GM12878 (cell line): ENCODE measurements around the gene MYOM1. TPM values are rescaled to one million over a fixed set of nuclear protein-coding genes. Genes with fewer than 3 reads are reported as not detected.

Experiments used
- BCLAF1 ChIP-seq: fragments of 450-650 bp; IDR thresholded peaks from 2 replicates; pipeline ENCODE4 v1.6.1; 2017; ENCODE audit warnings: antibody characterized with exemption, mild to moderate bottlenecking, moderate library complexity
- E2F8 ChIP-seq: fragments of 450-650 bp; IDR thresholded peaks from 2 replicates; pipeline ENCODE4 v1.6.1; 2018; ENCODE audit warnings: mild to moderate bottlenecking, low read depth, moderate library complexity; ENCODE audit not compliant: partially characterized antibody
- ELK1 ChIP-seq: IDR thresholded peaks from 2 replicates; pipeline ENCODE4 v1.6.1; 2012; ENCODE audit warnings: low read depth, low read length, improper control_type of control experiment
- HCFC1 ChIP-seq: fragments of 150-350 bp; IDR thresholded peaks from 2 replicates; pipeline ENCODE4 v1.6.1; 2014; ENCODE audit warnings: low read length
- KDM1A ChIP-seq: fragments of 200-600 bp; sonication (generic); IDR thresholded peaks from 2 replicates; pipeline ENCODE4 v1.6.1; 2016; ENCODE audit warnings: borderline replicate concordance
- MEF2B ChIP-seq: fragments of 450-650 bp; IDR thresholded peaks from 2 replicates; pipeline ENCODE4 v1.6.1; 2018; ENCODE audit warnings: mild to moderate bottlenecking, moderate library complexity; ENCODE audit not compliant: partially characterized antibody, poor library complexity, severe bottlenecking
- NR2F1 ChIP-seq: fragments of 450-650 bp; conservative IDR thresholded peaks from 2 replicates; pipeline ENCODE4 v1.6.1; 2017; ENCODE audit warnings: mild to moderate bottlenecking
- PKNOX1 ChIP-seq: fragments of 450-650 bp; IDR thresholded peaks from 2 replicates; pipeline ENCODE4 v1.6.1; 2016; ENCODE audit warnings: mild to moderate bottlenecking
- POLR2AphosphoS2 ChIP-seq: IDR thresholded peaks from 2 replicates; pipeline ENCODE4 v1.6.1; 2011; ENCODE audit warnings: low read depth, mild to moderate bottlenecking, low read length, improper control_type of control experiment, moderate library complexity
- POU2F2 ChIP-seq: IDR thresholded peaks from 3 replicates; pipeline ENCODE4 v1.6.1; 2011; ENCODE audit warnings: low read depth, mild to moderate bottlenecking, low read length, borderline replicate concordance
- SIN3A ChIP-seq: IDR thresholded peaks from 2 replicates; pipeline ENCODE4 v1.6.1; 2012; ENCODE audit warnings: low read depth, low read length, improper control_type of control experiment
- SKIL ChIP-seq: fragments of 450-650 bp; IDR thresholded peaks from 2 replicates; pipeline ENCODE4 v1.6.1; 2017; ENCODE audit warnings: mild to moderate bottlenecking, low read depth, inconsistent platforms; ENCODE audit not compliant: poor library complexity, severe bottlenecking
- SREBF1 ChIP-seq: IDR thresholded peaks from 2 replicates; pipeline ENCODE4 v1.6.1; 2012; ENCODE audit warnings: mild to moderate bottlenecking, low read length
- SUPT20H ChIP-seq: IDR thresholded peaks from 2 replicates; pipeline ENCODE4 v1.6.1; 2011; ENCODE audit warnings: low read depth, mild to moderate bottlenecking, low read length, moderate library complexity, borderline replicate concordance; ENCODE audit not compliant: control insufficient read depth
- USF2 ChIP-seq: IDR thresholded peaks from 2 replicates; pipeline ENCODE4 v1.6.1; 2011; ENCODE audit warnings: low read depth, low read length, improper control_type of control experiment, borderline replicate concordance
- WRNIP1 ChIP-seq: IDR thresholded peaks from 2 replicates; pipeline ENCODE4 v1.6.1; 2011; ENCODE audit warnings: low read depth, low read length, improper control_type of control experiment, borderline replicate concordance
- ZNF384 ChIP-seq: IDR thresholded peaks from 2 replicates; pipeline ENCODE4 v1.6.1; 2012; ENCODE audit warnings: low read depth, mild to moderate bottlenecking, low read length, improper control_type of control experiment, borderline replicate concordance
- polyA plus RNA-seq, 11 experiments: library from polyadenylated mRNA; depleted of rRNA in 4 of 11; unstranded in 6 of 11; stranded (reverse) in 5 of 11; fragments of >200 nt; fragmentation: Nextera tagmentation in 4 of 11; fragmentation: Illumina TruSeq in 1 of 11; extraction: Ambion mirVana in 4 of 11; extraction: Trizol in 1 of 11; gene quantifications; 1 replicate in 1 of 11; 2 replicates in 10 of 11; pipeline versions ENCODE4 v1.2.1 to v1.2.3, GENCODE V29; 2011 to 2016; ENCODE audit warnings: inconsistent platforms in 2 of 11, missing spikeins in 2 of 11, low read depth in 1 of 11
- total RNA-seq, 4 experiments: library from RNA; depleted of rRNA in 3 of 4; stranded (reverse); fragments of >200 nt in 3 of 4; fragmentation: Illumina TruSeq in 1 of 4; extraction: Trizol in 1 of 4; gene quantifications; 2 replicates each; pipeline versions ENCODE4 v1.2.1 to v1.2.3, GENCODE V29; 2013 to 2021

MYOM1 gene
- total and polyA plus RNA-seq, 10 of the 15 experiments (the other 5 are each of a cell fraction or from before 2014, with no cell fraction given) = 0.06 to 1.0 (median 0.57) TPM

GRCh38 chr18:3261373-3262233 is 41.8 kb upstream of the MYOM1 start, which contains the start of gene MYL12B (continued):
- no peak for TF ChIP-seq SUPT20H
- no peak for TF ChIP-seq KDM1A
- no peak for TF ChIP-seq ZNF384
- TF ChIP-seq MEF2B = peak; percentile 31
- TF ChIP-seq SKIL = peak; percentile 61
- no peak; the same call in 1 of the 2 replicates for TF ChIP-seq PKNOX1
- TF ChIP-seq BCLAF1 = peak; percentile 98
- TF ChIP-seq NR2F1 = peak; percentile 90
- TF ChIP-seq SREBF1 = peak; percentile 96
- TF ChIP-seq SIN3A = peak; percentile 60; the same call in 1 of the 2 replicates
- no peak for TF ChIP-seq USF2
- TF ChIP-seq E2F8 = no peak
- peak; percentile 52; the same call in 1 of the 2 replicates for TF ChIP-seq POLR2AphosphoS2
- TF ChIP-seq ELK1 = peak; percentile 78
- no peak; the same call in 1 of the 2 replicates for TF ChIP-seq HCFC1
- TF ChIP-seq POU2F2 = no peak; the same call in 1 of the 3 replicates
- TF ChIP-seq WRNIP1 = no peak
